CD4-positive, alpha-beta T cell (primary cell): Measurements from ENCODE around the gene GBP3. TPM values are rescaled to one million over a fixed set of nuclear protein-coding genes. Genes with fewer than 3 reads are reported as not detected.

Experiments
- ATAC-seq: fragments of 200-7000 bp; cut with Tn5 transposase; one replicate; pipeline ENCODE4 v1.10.0; 2022; ENCODE audit warnings: mild to moderate bottlenecking; ENCODE audit not compliant: poor library complexity
- CTCF ChIA-PET: fragments of 350-600 bp; sonication (Branson Sonifier 250); formaldehyde crosslinking; loops from one replicate; lab custom pipeline; 2021; ENCODE audit warnings: antibody characterized with exemption, inconsistent platforms; lab: Charles Lee
- POLR2A ChIA-PET: fragments of 350-600 bp; sonication (Branson Sonifier 250); formaldehyde crosslinking; loops from one replicate; lab custom pipeline; 2021; ENCODE audit warnings: antibody characterized with exemption, inconsistent platforms; lab: Charles Lee
- DNase-seq, 14 experiments: peaks; one replicate each; pipeline ENCODE4 v3.0.0-alpha.2; 2013 to 2020; ENCODE audit warnings: mixed read lengths in 2 of 14
- H3K27ac ChIP-seq, 2 donors: one replicate each; pipeline versions ENCODE4 v1.5.1 to v1.7.0; 2013; ENCODE audit warnings: low read length in 2 of 2, low read depth in 1 of 2, mild to moderate bottlenecking in 1 of 2
- H3K27me3 ChIP-seq, 2 experiments: 1 replicate in 1 of 2; 2 replicates in 1 of 2; pipeline versions ENCODE4 v1.6.1 to v1.7.0; 2013; ENCODE audit warnings: low read length in 2 of 2, control low read depth in 1 of 2, mild to moderate bottlenecking in 1 of 2, moderate library complexity in 1 of 2; ENCODE audit not compliant: insufficient read depth in 2 of 2, control insufficient read depth in 1 of 2
- H3K36me3 ChIP-seq: one replicate; pipeline ENCODE4 v1.6.1; 2013; ENCODE audit warnings: low read length, control low read depth; ENCODE audit not compliant: insufficient read depth
- H3K4me1 ChIP-seq: one replicate; pipeline ENCODE4 v1.6.1; 2013; ENCODE audit warnings: low read length, control low read depth; ENCODE audit not compliant: insufficient read depth
- H3K4me3 ChIP-seq: one replicate; pipeline ENCODE4 v1.5.1; 2013; ENCODE audit warnings: mild to moderate bottlenecking, low read length, moderate library complexity
- H3K9me3 ChIP-seq, 2 experiments: 1 replicate in 1 of 2; 2 replicates in 1 of 2; pipeline versions ENCODE4 v1.6.1 to v1.7.0; 2013; ENCODE audit warnings: low read length in 2 of 2, mild to moderate bottlenecking in 2 of 2, control low read depth in 1 of 2, moderate library complexity in 1 of 2; ENCODE audit not compliant: control insufficient read depth in 1 of 2, insufficient read depth in 1 of 2
- H3K27ac Mint-ChIP-seq: one replicate; pipeline ENCODE4 v1.8.0; 2020; ENCODE audit warnings: mixed read lengths
- H3K27me3 Mint-ChIP-seq: one replicate; pipeline ENCODE4 v1.8.0; 2021; ENCODE audit warnings: mixed read lengths
- H3K36me3 Mint-ChIP-seq: one replicate; pipeline ENCODE4 v1.8.0; 2021; ENCODE audit warnings: low read depth, mixed read lengths
- H3K4me1 Mint-ChIP-seq: one replicate; pipeline ENCODE4 v1.8.0; 2021; ENCODE audit warnings: low read depth, mixed read lengths
- H3K4me3 Mint-ChIP-seq: one replicate; pipeline ENCODE4 v1.8.0; 2020; ENCODE audit warnings: mild to moderate bottlenecking, mixed read lengths
- H3K9me3 Mint-ChIP-seq: one replicate; pipeline ENCODE4 v1.8.0; 2020; ENCODE audit warnings: mixed read lengths
- CTCF ChIP-seq: fragments of 200-600 bp; IDR thresholded peaks from one replicate; pipeline ENCODE4 v1.8.0; 2022; ENCODE audit warnings: antibody characterized with exemption, mild to moderate bottlenecking
- intact Hi-C, 2 experiments: fragments of 100-400 bp; cut with DNase I in 1 of 2; cut with micrococcal nuclease in 1 of 2; formaldehyde crosslinking; loops; one replicate each; pipeline versions ENCODE4 v1.15.1 to v1.9.0; 2023 to 2025; cut with DNase I, micrococcal nuclease
- total RNA-seq, 174 experiments: library from RNA in 2 of 174; stranded (reverse) in 2 of 174; gene quantifications; one replicate each; pipeline ENCODE4 v1.2.3 and lab custom pipeline; 2021 to 2026

Gene GBP3
- total RNA-seq, 2 experiments from 2014 or later = 17.5 to 20.7 TPM

GRCh38 chr1:89063094-89063493, 40.4 kb upstream of the GBP3 start:
- H3K4me3 Mint-ChIP-seq = peak overlapping the region; percentile 97

GRCh38 chr1:89060091-89060490, 37.4 kb upstream of the GBP3 start:
- ATAC-seq = no peak
- peaks cover 8% of the 10 kb centered on the region for H3K4me1 ChIP-seq
- POLR2A ChIA-PET = no interaction called here
- peaks cover 55% of the 10 kb centered on the region for H3K4me1 Mint-ChIP-seq
- TF ChIP-seq CTCF = no peak
- no peaks in the 10 kb centered on the region for H3K27me3 Mint-ChIP-seq
- no peaks in the 10 kb centered on the region for H3K9me3 ChIP-seq
- no peaks in the 10 kb centered on the region for H3K9me3 Mint-ChIP-seq
- H3K27me3 ChIP-seq = no peaks in the 10 kb centered on the region
- H3K27ac Mint-ChIP-seq = no peak overlapping the region
- H3K36me3 Mint-ChIP-seq = peaks cover 97% of the 10 kb centered on the region
- peak overlapping the region; percentile 18 for H3K4me3 Mint-ChIP-seq
- H3K27ac ChIP-seq = no peak overlapping the region
- H3K36me3 ChIP-seq = peaks cover 66% of the 10 kb centered on the region
- no peak for DNase-seq
- H3K4me3 ChIP-seq = no peak overlapping the region
- intact Hi-C loops = no loop called here
- CTCF ChIA-PET = no interaction called here

More at GRCh38 chr1:89063094-89063493, 40.4 kb upstream of the GBP3 start:
- no peaks in the 10 kb centered on the region for H3K27me3 Mint-ChIP-seq
- DNase-seq (no peak), ATAC-seq (no peak)
- H3K27ac ChIP-seq = no peak overlapping the region
- intact Hi-C loops = no loop called here
- peak overlapping the region; percentile 93 for H3K27ac Mint-ChIP-seq
- no peaks in the 10 kb centered on the region for H3K27me3 ChIP-seq
- H3K4me1 ChIP-seq = peaks cover 13% of the 10 kb centered on the region
- H3K9me3 Mint-ChIP-seq = no peaks in the 10 kb centered on the region
- TF ChIP-seq CTCF = no peak
- peaks cover 71% of the 10 kb centered on the region for H3K36me3 Mint-ChIP-seq
- ChIA-PET POLR2A (interaction anchor here (0.7 to 2.4 kb wide), 5 partner anchors 24 to 135 kb away, joined by 3 to 10 read pairs (median 3); partner anchors contain the start of genes GBP3 and GBP4), CTCF (interaction anchor here (1.0 to 2.6 kb wide), 3 partner anchors 23 to 110 kb away, joined by 3 to 9 read pairs (median 6); no protein-coding TSS in a partner anchor)
- H3K9me3 ChIP-seq = no peaks in the 10 kb centered on the region
- peak overlapping the region; percentile 61 for H3K4me3 ChIP-seq
- H3K36me3 ChIP-seq = peaks cover 36% of the 10 kb centered on the region
- H3K4me1 Mint-ChIP-seq = peaks cover 67% of the 10 kb centered on the region

GRCh38 chr1:89051955-89052312, 29.3 kb upstream of the GBP3 start:
- H3K27me3 ChIP-seq = no peaks in the 10 kb centered on the region
- peaks cover 84% of the 10 kb centered on the region for H3K36me3 ChIP-seq
- DNase-seq (no peak), ATAC-seq (no peak)
- no peak for TF ChIP-seq CTCF
- H3K36me3 Mint-ChIP-seq = peaks cover 87% of the 10 kb centered on the region
- H3K4me1 ChIP-seq = no peaks in the 10 kb centered on the region
- ChIA-PET CTCF (interaction anchor here (1.0 kb wide), 1 partner anchor 50 kb away, joined by 3 read pairs; no protein-coding TSS in a partner anchor), POLR2A (interaction anchor here (0.8 to 1.1 kb wide), 2 partner anchors 11 to 41 kb away, joined by 3 read pairs; no protein-coding TSS in a partner anchor)
- H3K4me3 Mint-ChIP-seq = no peak overlapping the region
- intact Hi-C loops = no loop called here
- no peaks in the 10 kb centered on the region for H3K9me3 Mint-ChIP-seq
- no peak overlapping the region for H3K27ac Mint-ChIP-seq
- H3K27ac ChIP-seq = no peak overlapping the region
- H3K4me1 Mint-ChIP-seq = no peaks in the 10 kb centered on the region
- H3K4me3 ChIP-seq = no peak overlapping the region
- H3K9me3 ChIP-seq = no peaks in the 10 kb centered on the region
- H3K27me3 Mint-ChIP-seq = no peaks in the 10 kb centered on the region
